ENCODE data around the gene MUC12.
"Not testable (repeated sequence)": the region's sequence is repeated elsewhere in the genome, so short reads cannot be mapped to it uniquely, and the experiment has no call there.

The MUC12 gene

DNA sequence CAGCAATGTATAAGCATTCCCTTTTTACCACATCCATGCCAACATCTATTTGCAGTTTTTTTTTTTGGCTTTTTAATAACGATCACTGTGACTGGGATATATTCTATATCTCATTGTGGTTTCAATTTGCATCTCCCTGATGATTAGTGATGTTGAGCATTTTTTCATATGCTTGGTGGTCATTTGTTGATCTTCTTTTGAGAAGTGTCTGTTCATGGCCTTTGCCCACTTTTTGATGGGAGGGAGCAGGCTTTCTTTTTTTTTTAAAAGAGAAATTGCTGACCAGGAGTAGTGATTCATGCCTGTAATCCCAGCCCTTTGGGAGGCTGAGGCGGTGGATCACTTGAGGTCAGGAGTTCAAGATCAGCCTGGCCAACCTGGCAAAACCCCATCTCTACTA, 54.5 kb downstream of the MUC12 start:
- H3K4me3 ChIP-seq (ENCODE audit: low read depth, low read length), result no peak overlapping the region
- TF ChIP-seq CTCF (IDR thresholded peaks at IDR 0.05; ENCODE audit: borderline replicate concordance, insufficient read depth, low read depth, low read length), result no peak

DNA sequence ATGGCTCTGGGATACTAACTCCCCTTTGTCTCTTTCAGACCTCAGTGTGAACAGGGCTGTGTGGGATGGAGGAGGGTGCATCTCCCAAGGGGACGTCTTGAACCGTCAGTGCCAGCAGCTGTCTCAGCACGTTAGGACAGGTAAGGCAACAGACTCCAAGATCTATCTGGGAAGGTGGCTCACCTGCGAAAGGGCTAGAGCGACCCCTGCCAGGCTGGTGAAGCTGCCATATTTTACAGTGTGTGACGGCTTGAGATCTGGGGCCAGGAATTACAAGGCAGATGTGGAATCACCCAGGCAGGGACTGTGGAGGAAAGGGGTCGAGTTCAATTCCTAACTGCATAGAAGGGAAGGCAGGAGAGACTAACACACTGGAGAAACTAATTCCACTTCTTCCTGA, 61.7 kb downstream of the MUC12 start:
- TF ChIP-seq CTCF (IDR thresholded peaks at IDR 0.05; ENCODE audit: borderline replicate concordance, insufficient read depth, low read depth, low read length), result no peak

DNA sequence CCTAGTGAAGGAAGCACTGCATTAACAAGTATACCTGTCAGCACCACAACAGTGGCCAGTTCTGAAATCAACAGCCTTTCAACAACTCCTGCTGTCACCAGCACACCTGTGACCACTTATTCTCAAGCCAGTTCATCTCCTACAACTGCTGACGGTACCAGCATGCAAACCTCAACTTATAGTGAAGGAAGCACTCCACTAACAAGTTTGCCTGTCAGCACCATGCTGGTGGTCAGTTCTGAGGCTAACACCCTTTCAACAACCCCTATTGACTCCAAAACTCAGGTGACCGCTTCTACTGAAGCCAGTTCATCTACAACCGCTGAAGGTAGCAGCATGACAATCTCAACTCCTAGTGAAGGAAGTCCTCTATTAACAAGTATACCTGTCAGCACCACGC, 66.6 kb downstream of the MUC12 start:
- TF ChIP-seq CTCF (IDR thresholded peaks at IDR 0.05; ENCODE audit: borderline replicate concordance, insufficient read depth, low read depth, low read length), result no peak
- no peak overlapping the region for H3K4me3 ChIP-seq (ENCODE audit: low read depth, low read length)

More for the DNA sequence above, 61.7 kb downstream of the MUC12 start:
- H3K4me3 ChIP-seq (ENCODE audit: low read depth, low read length), result no peak overlapping the region

GRCh38 chr7:101041283-101041682, 71.9 kb downstream of the MUC12 start:
- H3K4me3 ChIP-seq (ENCODE audit: low read depth, low read length), result not testable (repeated sequence)

GRCh38 chr7:101058355-101058754, 89.0 kb downstream of the MUC12 start:
- TF ChIP-seq CTCF (IDR thresholded peaks at IDR 0.05; ENCODE audit: borderline replicate concordance, insufficient read depth, low read depth, low read length), result no peak
- H3K4me3 ChIP-seq (ENCODE audit: low read depth, low read length), result no peak overlapping the region

DNA sequence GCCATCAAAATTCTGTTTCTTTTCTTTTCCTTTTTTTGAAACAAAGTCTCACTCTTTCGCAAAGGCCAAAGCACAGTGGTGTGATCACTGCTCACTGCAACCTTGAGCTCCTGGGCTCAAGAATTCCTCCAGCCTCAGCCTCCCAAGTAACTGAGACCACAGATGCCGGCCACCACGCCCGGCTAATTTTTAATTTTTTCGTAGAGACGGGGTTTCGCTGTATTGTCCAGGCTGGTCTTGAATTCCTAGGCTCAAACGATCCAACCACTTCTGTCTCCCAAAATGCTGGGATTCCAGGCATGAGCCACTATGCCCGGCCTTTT, 90.2 kb downstream of the MUC12 start:
- TF ChIP-seq CTCF (IDR thresholded peaks at IDR 0.05; ENCODE audit: borderline replicate concordance, insufficient read depth, low read depth, low read length), result no peak
- no peak overlapping the region for H3K4me3 ChIP-seq (ENCODE audit: low read depth, low read length)

DNA sequence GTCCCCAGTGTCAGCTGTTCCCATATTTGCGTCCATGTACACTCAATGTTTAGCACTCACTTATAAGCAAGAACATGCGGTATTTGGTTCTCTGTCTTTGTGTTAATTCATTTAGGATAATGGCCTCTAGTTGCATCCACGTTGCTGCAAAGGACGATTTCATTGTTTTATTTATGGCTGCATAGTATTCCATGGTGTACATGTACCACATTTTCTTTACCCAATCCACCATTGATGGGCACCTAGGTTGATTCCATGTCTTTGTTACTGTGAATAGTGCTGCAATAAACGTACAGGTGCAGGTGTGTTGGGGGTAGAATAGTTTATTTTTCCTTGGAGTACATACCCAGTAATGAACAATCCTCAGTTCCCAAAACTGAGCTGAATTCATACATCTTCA, 91.6 kb downstream of the MUC12 start:
- no peak overlapping the region for H3K4me3 ChIP-seq (ENCODE audit: low read depth, low read length)
- TF ChIP-seq CTCF (IDR thresholded peaks at IDR 0.05; ENCODE audit: borderline replicate concordance, insufficient read depth, low read depth, low read length), result no peak

GRCh38 chr7:101064176-101064550, 94.8 kb downstream of the MUC12 start:
- H3K4me3 ChIP-seq (ENCODE audit: low read depth, low read length), result not testable (repeated sequence)

GRCh38 chr7:101065162-101065561, 95.8 kb downstream of the MUC12 start:
- H3K4me3 ChIP-seq (ENCODE audit: low read depth, low read length), result not testable (repeated sequence)
